HCT116 (cell line): Measurements from ENCODE around the gene KIR2DL3. TPM values are rescaled to one million over a fixed set of nuclear protein-coding genes. Genes with fewer than 3 reads are reported as not detected.

Source experiments
- ATAC-seq: fragments of 200-7000 bp; cut with Tn5 transposase; 2 replicates; pipeline ENCODE4 v1.9.1; 2020; ENCODE audit warnings: mild to moderate bottlenecking, moderate library complexity
- BruUV-seq: library from RNA; stranded (reverse); fragments of 400-500 nt; replicated peaks from 2 replicates; lab custom pipeline; 2021; lab: Mats Ljungman, UMichigan
- CTCF ChIA-PET: fragments of 300-600 bp; sonication (Branson Sonifier 250); formaldehyde crosslinking; loops from one replicate; lab custom pipeline; 2021; ENCODE audit warnings: antibody characterized with exemption; lab: Charles Lee
- POLR2A ChIA-PET: fragments of 300-600, 350-600 bp; sonication (Branson Sonifier 250); formaldehyde crosslinking; loops from one replicate; lab custom pipeline; 2021; ENCODE audit warnings: antibody characterized with exemption; lab: Charles Lee
- RAD21 ChIA-PET, 2 experiments: fragments of 300-600 bp; sonication (Branson Sonifier 250); formaldehyde crosslinking; loops; one replicate each; lab custom pipeline; 2023; ENCODE audit warnings: low total read pairs in 2 of 2; ENCODE audit not compliant: uncharacterized antibody in 2 of 2, unreplicated experiment in 2 of 2, low non-redundant PET in 1 of 2; lab: Charles Lee
- DNase-seq: peaks from one replicate; pipeline ENCODE4 v3.0.0-alpha.2; 2010; ENCODE audit warnings: low read depth, low spot score
- H2AFZ ChIP-seq: fragments of 200-600 bp; shearing (Covaris generic), sonication (generic); 2 replicates; pipeline ENCODE4 v1.6.1; 2017; ENCODE audit warnings: low read depth, mixed run types, mixed read lengths, antibody characterized with exemption, low read length; ENCODE audit not compliant: poor library complexity, severe bottlenecking
- H3K27ac ChIP-seq: 2 replicates; pipeline ENCODE4 v1.5.1; 2012; ENCODE audit warnings: low read depth, low read length
- H3K27me3 ChIP-seq: fragments of 200-600 bp; sonication (generic); 2 replicates; pipeline ENCODE4 v1.6.1; 2016; ENCODE audit warnings: mixed run types, low read length, mixed read lengths; ENCODE audit not compliant: insufficient read depth
- H3K36me3 ChIP-seq, 2 experiments: fragments of 200-500 bp in 1 of 2; fragments of 200-600 bp in 1 of 2; sonication (Bioruptor generic) in 1 of 2; sonication (generic) in 1 of 2; 2 replicates each; pipeline versions ENCODE4 v1.5.1 to v1.6.1; 2014 to 2016; ENCODE audit warnings: low read length in 2 of 2, inconsistent platforms in 1 of 2, mixed read lengths in 1 of 2, mixed run types in 1 of 2; ENCODE audit not compliant: insufficient read depth in 2 of 2, control insufficient read depth in 1 of 2
- H3K4me1 ChIP-seq, 2 experiments: fragments of 200-600 bp in 1 of 2; sonication (generic) in 1 of 2; 2 replicates each; pipeline versions ENCODE4 v1.5.1 to v1.6.1; 2012 to 2017; ENCODE audit warnings: low read length in 2 of 2, inconsistent platforms in 1 of 2, mild to moderate bottlenecking in 1 of 2, mixed read lengths in 1 of 2, mixed run types in 1 of 2, moderate library complexity in 1 of 2; ENCODE audit not compliant: insufficient read depth in 2 of 2, control insufficient read depth in 1 of 2
- H3K4me2 ChIP-seq: fragments of 200-600 bp; sonication (generic); 2 replicates; pipeline ENCODE4 v1.6.1; 2017; ENCODE audit warnings: mixed run types, low read length, mixed read lengths
- H3K4me3 ChIP-seq, 2 experiments: fragments of 200-600 bp in 1 of 2; sonication (generic) in 1 of 2; replicated peaks in 1 of 2; 2 replicates each; pipeline ENCODE4 v1.5.1; 2011 to 2016; ENCODE audit warnings: low read length in 2 of 2, control low read depth in 1 of 2, low read depth in 1 of 2, mild to moderate bottlenecking in 1 of 2, mixed read lengths in 1 of 2, mixed run types in 1 of 2
- H3K79me2 ChIP-seq: fragments of 200-600 bp; sonication (generic); 2 replicates; pipeline ENCODE4 v1.6.1; 2017; ENCODE audit warnings: mild to moderate bottlenecking, mixed run types, low read length, moderate library complexity, mixed read lengths; ENCODE audit not compliant: insufficient read depth
- H3K9ac ChIP-seq: fragments of 200-600 bp; sonication (generic); 2 replicates; pipeline ENCODE4 v1.6.1; 2016; ENCODE audit warnings: low read length, mixed read lengths
- H3K9me2 ChIP-seq: fragments of 200-600 bp; sonication (generic), shearing (Covaris generic); 2 replicates; pipeline ENCODE4 v1.6.1; 2017; ENCODE audit warnings: mixed run types, mild to moderate bottlenecking, moderate library complexity; ENCODE audit not compliant: insufficient read depth
- H3K9me3 ChIP-seq, 2 experiments: fragments of 200-500 bp in 1 of 2; fragments of 200-600 bp in 1 of 2; sonication (Bioruptor generic) in 1 of 2; sonication (generic) in 1 of 2; 2 replicates each; pipeline ENCODE4 v1.6.1; 2014 to 2017; ENCODE audit warnings: low read length in 2 of 2, mixed read lengths in 2 of 2, inconsistent platforms in 1 of 2, low read depth in 1 of 2, mild to moderate bottlenecking in 1 of 2, mixed run types in 1 of 2, moderate library complexity in 1 of 2; ENCODE audit not compliant: control insufficient read depth in 1 of 2, insufficient read depth in 1 of 2
- H4K20me1 ChIP-seq: fragments of 200-600 bp; sonication (generic), shearing (Covaris generic); 2 replicates; pipeline ENCODE4 v1.6.1; 2017; ENCODE audit warnings: mixed run types, mild to moderate bottlenecking, moderate library complexity; ENCODE audit not compliant: insufficient read depth
- CBX3 ChIP-seq: IDR thresholded peaks from 2 replicates; pipeline ENCODE4 v1.6.1; 2012; ENCODE audit warnings: low read depth
- CEBPB ChIP-seq: IDR thresholded peaks from 2 replicates; pipeline ENCODE4 v1.6.1; 2012; ENCODE audit warnings: low read depth
- EGR1 ChIP-seq: IDR thresholded peaks from 2 replicates; pipeline ENCODE4 v1.6.1; 2012; ENCODE audit warnings: low read depth
- FOSL1 ChIP-seq: IDR thresholded peaks from 2 replicates; pipeline ENCODE4 v1.6.1; 2012; ENCODE audit warnings: low read depth
- POLR2A ChIP-seq: IDR thresholded peaks from 2 replicates; pipeline ENCODE4 v1.7.0; 2011; ENCODE audit warnings: borderline replicate concordance; ENCODE audit not compliant: insufficient read depth, insufficient read length; ENCODE audit errors: extremely low read depth
- SIN3A ChIP-seq: IDR thresholded peaks from 2 replicates; pipeline ENCODE4 v1.6.1; 2012; ENCODE audit warnings: low read depth
- SP1 ChIP-seq: IDR thresholded peaks from 2 replicates; pipeline ENCODE4 v1.6.1; 2012; ENCODE audit warnings: low read depth
- TCF7L2 ChIP-seq: IDR thresholded peaks from 2 replicates; pipeline ENCODE4 v1.7.0; 2011; ENCODE audit warnings: borderline replicate concordance, inconsistent platforms; ENCODE audit not compliant: insufficient read depth, insufficient read length; ENCODE audit errors: extremely low read depth
- ZFX ChIP-seq: fragments of 450-650 bp; IDR thresholded peaks from 2 replicates; pipeline ENCODE4 v1.6.1; 2017
- intact Hi-C: fragments of 100-400 bp; cut with micrococcal nuclease; formaldehyde crosslinking; loops from 2 replicates; pipeline ENCODE4 v1.10.0; 2022
- total RNA-seq: library from RNA; stranded (reverse); gene quantifications from one replicate; pipeline ENCODE4 v1.2.1, GENCODE V29; 2021; ENCODE audit not compliant: unreplicated experiment
- TF ChIP-seq, protein P1 (sequence below): IDR thresholded peaks from 2 replicates; pipeline ENCODE4 v1.6.1; 2012
- TF ChIP-seq, protein P2 (sequence below): IDR thresholded peaks from 2 replicates; pipeline ENCODE4 v1.6.1; 2012
- TF ChIP-seq, protein P3 (sequence below): IDR thresholded peaks from 2 replicates; pipeline ENCODE4 v1.6.1; 2012; ENCODE audit warnings: low read depth

Gene KIR2DL3
- total RNA-seq, 1 experiment from 2014 or later = not detected

DNA sequence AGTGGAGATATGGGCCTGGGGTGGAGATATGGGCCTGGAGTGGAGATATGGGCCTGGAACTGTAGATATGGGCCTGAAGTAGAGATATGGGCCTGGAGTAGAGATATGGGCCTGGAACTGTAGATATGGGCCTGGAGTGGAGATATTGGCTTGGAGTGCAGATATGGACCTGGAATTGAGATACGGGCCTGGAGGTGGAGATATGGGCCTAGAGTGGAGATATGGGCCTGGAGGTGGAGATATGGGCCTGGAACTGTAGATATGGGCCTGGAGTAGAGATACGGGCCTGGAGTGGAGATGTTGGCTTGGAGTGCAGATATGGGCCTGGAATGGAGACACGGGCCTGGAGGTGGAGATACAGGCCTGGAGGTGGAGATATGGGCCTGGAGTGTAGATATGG is 13.7 kb upstream of the KIR2DL3 start:
- H3K9me3 ChIP-seq = peaks cover 8 to 12% of the 10 kb centered on the region in 2 experiments; a peak in 3 of 4 replicates
- ATAC-seq (no peak), DNase-seq (no peak)
- POLR2A ChIA-PET = no interaction called here
- CTCF ChIA-PET = no interaction called here
- BruUV-seq = no TSS peak
- intact Hi-C loops = no loop called here
- H3K27ac ChIP-seq = no peak overlapping the region
- H3K9me2 ChIP-seq = no peaks in the 10 kb centered on the region
- no peak overlapping the region for H3K4me3 ChIP-seq
- H3K36me3 ChIP-seq = no peaks in the 10 kb centered on the region
- TF ChIP-seq POLR2A = no peak
- TF ChIP-seq ZFX = no peak
- no peak for TF ChIP-seq CBX3
- TF ChIP-seq EGR1 = no peak
- no peak for TF ChIP-seq CEBPB
- TF ChIP-seq TCF7L2 = no peak
- no peak for TF ChIP-seq SIN3A
- TF ChIP-seq SP1 = no peak
- TF ChIP-seq FOSL1 = no peak
- TF ChIP-seq, protein P1, sequence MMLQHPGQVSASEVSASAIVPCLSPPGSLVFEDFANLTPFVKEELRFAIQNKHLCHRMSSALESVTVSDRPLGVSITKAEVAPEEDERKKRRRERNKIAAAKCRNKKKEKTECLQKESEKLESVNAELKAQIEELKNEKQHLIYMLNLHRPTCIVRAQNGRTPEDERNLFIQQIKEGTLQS = no peak
- TF ChIP-seq, protein P2, sequence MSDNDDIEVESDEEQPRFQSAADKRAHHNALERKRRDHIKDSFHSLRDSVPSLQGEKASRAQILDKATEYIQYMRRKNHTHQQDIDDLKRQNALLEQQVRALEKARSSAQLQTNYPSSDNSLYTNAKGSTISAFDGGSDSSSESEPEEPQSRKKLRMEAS = no peak
- TF ChIP-seq, protein P3, sequence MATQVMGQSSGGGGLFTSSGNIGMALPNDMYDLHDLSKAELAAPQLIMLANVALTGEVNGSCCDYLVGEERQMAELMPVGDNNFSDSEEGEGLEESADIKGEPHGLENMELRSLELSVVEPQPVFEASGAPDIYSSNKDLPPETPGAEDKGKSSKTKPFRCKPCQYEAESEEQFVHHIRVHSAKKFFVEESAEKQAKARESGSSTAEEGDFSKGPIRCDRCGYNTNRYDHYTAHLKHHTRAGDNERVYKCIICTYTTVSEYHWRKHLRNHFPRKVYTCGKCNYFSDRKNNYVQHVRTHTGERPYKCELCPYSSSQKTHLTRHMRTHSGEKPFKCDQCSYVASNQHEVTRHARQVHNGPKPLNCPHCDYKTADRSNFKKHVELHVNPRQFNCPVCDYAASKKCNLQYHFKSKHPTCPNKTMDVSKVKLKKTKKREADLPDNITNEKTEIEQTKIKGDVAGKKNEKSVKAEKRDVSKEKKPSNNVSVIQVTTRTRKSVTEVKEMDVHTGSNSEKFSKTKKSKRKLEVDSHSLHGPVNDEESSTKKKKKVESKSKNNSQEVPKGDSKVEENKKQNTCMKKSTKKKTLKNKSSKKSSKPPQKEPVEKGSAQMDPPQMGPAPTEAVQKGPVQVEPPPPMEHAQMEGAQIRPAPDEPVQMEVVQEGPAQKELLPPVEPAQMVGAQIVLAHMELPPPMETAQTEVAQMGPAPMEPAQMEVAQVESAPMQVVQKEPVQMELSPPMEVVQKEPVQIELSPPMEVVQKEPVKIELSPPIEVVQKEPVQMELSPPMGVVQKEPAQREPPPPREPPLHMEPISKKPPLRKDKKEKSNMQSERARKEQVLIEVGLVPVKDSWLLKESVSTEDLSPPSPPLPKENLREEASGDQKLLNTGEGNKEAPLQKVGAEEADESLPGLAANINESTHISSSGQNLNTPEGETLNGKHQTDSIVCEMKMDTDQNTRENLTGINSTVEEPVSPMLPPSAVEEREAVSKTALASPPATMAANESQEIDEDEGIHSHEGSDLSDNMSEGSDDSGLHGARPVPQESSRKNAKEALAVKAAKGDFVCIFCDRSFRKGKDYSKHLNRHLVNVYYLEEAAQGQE = no peak
- no peak overlapping the region for H3K9ac ChIP-seq
- RAD21 ChIA-PET = no interaction called here
- H3K4me1 ChIP-seq = no peaks in the 10 kb centered on the region
- peaks cover 13% of the 10 kb centered on the region for H3K27me3 ChIP-seq
- H3K4me2 ChIP-seq = no peak overlapping the region
- no peak overlapping the region for H2AFZ ChIP-seq
- H4K20me1 ChIP-seq = no peaks in the 10 kb centered on the region
- H3K79me2 ChIP-seq = no peaks in the 10 kb centered on the region
